HL-60 (cell line): ENCODE data around the gene SPATA19.

Source experiments
- DNase-seq, 2 experiments: peaks; one replicate each; pipeline ENCODE4 v3.0.0-alpha.2; 2010 to 2020; ENCODE audit warnings: low read depth in 1 of 2, low spot score in 1 of 2
- H3K27ac ChIP-seq: fragments of 250-450 bp; sonication (Bioruptor Pico); replicated peaks from 2 replicates; pipeline ENCODE4 v1.5.1; 2020; ENCODE audit warnings: mild to moderate bottlenecking, moderate library complexity
- H3K27me3 ChIP-seq: fragments of 250-450 bp; sonication (Bioruptor Pico); 2 replicates; pipeline ENCODE4 v1.5.1; 2021; ENCODE audit warnings: mild to moderate bottlenecking, moderate library complexity; ENCODE audit not compliant: insufficient read depth, poor library complexity, severe bottlenecking
- H3K4me3 ChIP-seq: replicated peaks from 2 replicates; pipeline ENCODE4 v1.5.1; 2011; ENCODE audit warnings: mild to moderate bottlenecking, control low read depth, low read length; ENCODE audit not compliant: insufficient read depth
- GABPA ChIP-seq: IDR thresholded peaks from 2 replicates; pipeline ENCODE4 v1.6.1; 2012; ENCODE audit warnings: low read depth
- POLR2AphosphoS5 ChIP-seq: IDR thresholded peaks from 2 replicates; pipeline ENCODE4 v1.6.1; 2012; ENCODE audit warnings: low read depth
- SPI1 ChIP-seq: IDR thresholded peaks from 2 replicates; pipeline ENCODE4 v1.6.1; 2012; ENCODE audit warnings: low read depth, mild to moderate bottlenecking, borderline replicate concordance
- TF ChIP-seq, protein P1 (sequence below): IDR thresholded peaks from 2 replicates; pipeline ENCODE4 v1.6.1; 2012; ENCODE audit warnings: low read depth; ENCODE audit not compliant: insufficient replicate concordance
- TF ChIP-seq, protein P2 (sequence below): IDR thresholded peaks from one replicate; pipeline ENCODE4 v1.5.1; 2011; ENCODE audit warnings: low read length, control low read depth, inconsistent platforms; ENCODE audit not compliant: insufficient read depth

Gene SPATA19

DNA sequence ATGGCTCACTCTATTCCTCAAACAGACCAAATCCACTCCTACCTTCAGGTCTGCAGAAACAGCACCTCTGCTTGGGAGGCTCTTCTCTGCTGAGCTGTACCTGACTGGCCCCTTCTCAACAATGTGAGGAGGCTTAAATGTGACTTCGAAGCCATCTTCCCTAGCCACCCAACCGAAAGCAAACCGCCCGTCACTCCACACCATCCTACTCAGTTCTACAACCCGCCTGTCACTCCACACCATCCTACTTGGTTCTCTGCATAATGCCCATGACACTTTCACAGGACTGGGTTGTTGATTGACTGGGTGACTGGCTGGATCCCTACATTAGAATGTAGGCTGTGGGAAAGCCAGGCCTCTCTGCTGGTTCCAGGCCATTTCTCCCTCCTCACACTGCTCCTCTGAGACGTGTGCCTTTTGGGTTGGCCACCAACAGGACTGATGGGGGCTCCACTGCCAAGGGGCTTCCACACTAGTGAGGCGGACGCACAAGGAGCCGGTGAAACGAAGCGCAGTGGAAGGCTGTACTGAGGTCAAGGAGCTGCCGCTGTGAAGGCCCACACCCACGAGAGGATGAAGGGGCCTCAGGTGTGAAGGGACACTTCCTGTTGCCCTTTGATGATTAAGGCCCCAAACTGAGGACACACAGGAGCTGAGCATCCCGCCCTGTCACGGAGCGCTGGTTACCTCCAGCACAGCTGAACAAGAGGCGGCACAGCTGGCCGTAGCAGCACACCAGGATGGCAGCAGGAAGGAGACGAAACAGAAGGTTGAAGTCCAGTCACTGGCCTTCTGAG lies 47.5 kb upstream of the SPATA19 start:
- no peak overlapping the region for H3K27ac ChIP-seq

DNA sequence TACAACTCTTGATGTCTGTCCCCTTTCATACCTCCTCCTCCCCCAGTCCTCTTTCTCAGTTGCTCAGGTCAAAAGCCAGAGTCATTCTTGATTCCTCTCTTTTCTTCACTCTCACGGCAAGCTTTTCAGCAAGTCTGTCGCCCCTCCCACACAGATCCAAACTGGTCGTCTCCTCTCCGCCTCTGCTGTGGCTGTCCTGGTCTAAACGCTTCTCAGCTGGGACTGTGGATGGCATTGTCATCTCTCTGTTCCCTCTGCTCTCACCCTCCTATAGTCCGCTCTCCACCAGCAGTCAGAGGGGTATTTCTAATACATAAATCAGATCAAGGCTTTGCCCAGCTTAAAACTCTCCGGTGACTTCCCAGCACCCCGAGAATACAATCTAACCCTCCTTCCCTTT lies 46.8 kb upstream of the SPATA19 start:
- Histone ChIP-seq H3K4me3 (no peak overlapping the region), H3K27me3 (no peaks in the 10 kb centered on the region), H3K27ac (no peak overlapping the region)
- TF ChIP-seq SPI1 (no peak), GABPA (no peak), POLR2AphosphoS5 (no peak)
- TF ChIP-seq, protein P1, sequence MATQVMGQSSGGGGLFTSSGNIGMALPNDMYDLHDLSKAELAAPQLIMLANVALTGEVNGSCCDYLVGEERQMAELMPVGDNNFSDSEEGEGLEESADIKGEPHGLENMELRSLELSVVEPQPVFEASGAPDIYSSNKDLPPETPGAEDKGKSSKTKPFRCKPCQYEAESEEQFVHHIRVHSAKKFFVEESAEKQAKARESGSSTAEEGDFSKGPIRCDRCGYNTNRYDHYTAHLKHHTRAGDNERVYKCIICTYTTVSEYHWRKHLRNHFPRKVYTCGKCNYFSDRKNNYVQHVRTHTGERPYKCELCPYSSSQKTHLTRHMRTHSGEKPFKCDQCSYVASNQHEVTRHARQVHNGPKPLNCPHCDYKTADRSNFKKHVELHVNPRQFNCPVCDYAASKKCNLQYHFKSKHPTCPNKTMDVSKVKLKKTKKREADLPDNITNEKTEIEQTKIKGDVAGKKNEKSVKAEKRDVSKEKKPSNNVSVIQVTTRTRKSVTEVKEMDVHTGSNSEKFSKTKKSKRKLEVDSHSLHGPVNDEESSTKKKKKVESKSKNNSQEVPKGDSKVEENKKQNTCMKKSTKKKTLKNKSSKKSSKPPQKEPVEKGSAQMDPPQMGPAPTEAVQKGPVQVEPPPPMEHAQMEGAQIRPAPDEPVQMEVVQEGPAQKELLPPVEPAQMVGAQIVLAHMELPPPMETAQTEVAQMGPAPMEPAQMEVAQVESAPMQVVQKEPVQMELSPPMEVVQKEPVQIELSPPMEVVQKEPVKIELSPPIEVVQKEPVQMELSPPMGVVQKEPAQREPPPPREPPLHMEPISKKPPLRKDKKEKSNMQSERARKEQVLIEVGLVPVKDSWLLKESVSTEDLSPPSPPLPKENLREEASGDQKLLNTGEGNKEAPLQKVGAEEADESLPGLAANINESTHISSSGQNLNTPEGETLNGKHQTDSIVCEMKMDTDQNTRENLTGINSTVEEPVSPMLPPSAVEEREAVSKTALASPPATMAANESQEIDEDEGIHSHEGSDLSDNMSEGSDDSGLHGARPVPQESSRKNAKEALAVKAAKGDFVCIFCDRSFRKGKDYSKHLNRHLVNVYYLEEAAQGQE = no peak
- DNase-seq = no peak

More for the DNA sequence above, 47.5 kb upstream of the SPATA19 start:
- no peaks in the 10 kb centered on the region for H3K27me3 ChIP-seq
- DNase-seq = no peak
- no peak overlapping the region for H3K4me3 ChIP-seq
- TF ChIP-seq, protein P2, sequence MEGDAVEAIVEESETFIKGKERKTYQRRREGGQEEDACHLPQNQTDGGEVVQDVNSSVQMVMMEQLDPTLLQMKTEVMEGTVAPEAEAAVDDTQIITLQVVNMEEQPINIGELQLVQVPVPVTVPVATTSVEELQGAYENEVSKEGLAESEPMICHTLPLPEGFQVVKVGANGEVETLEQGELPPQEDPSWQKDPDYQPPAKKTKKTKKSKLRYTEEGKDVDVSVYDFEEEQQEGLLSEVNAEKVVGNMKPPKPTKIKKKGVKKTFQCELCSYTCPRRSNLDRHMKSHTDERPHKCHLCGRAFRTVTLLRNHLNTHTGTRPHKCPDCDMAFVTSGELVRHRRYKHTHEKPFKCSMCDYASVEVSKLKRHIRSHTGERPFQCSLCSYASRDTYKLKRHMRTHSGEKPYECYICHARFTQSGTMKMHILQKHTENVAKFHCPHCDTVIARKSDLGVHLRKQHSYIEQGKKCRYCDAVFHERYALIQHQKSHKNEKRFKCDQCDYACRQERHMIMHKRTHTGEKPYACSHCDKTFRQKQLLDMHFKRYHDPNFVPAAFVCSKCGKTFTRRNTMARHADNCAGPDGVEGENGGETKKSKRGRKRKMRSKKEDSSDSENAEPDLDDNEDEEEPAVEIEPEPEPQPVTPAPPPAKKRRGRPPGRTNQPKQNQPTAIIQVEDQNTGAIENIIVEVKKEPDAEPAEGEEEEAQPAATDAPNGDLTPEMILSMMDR = no peak
- TF ChIP-seq GABPA (no peak), POLR2AphosphoS5 (no peak), SPI1 (no peak)
- TF ChIP-seq, protein P1 = no peak

DNA sequence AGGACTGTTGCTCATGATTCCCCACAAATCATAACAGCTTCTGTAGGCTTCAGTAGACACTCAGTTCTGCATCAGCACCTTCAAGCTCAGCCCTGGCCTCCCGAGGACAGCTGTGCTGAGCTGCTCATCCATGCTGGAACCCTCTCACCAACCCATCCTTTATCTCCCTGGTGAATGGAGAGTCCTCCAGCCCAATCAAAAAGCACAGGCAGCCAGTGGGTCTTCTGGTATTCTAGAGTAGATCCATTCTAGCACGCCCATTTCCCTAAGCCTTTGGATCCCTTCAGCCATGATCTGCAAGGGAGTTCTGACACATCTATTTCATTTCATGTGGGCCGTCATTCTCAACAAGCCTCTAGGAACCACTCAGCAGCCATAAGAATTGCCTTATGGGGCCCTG lies 44.6 kb upstream of the SPATA19 start:
- Histone ChIP-seq H3K27ac (no peak overlapping the region), H3K27me3 (no peaks in the 10 kb centered on the region), H3K4me3 (no peak overlapping the region)
- TF ChIP-seq, protein P1 = no peak
- TF ChIP-seq, protein P2 = no peak
- TF ChIP-seq SPI1 = no peak
- TF ChIP-seq POLR2AphosphoS5 = no peak
- TF ChIP-seq GABPA = no peak
- no peak for DNase-seq
